ENCODE data around the gene KRTAP12-4.

KRTAP12-4 gene

GRCh38 chr21:44644878-44645277, 9.6 kb downstream of the KRTAP12-4 start (continued):
- TF ChIP-seq PPARA (CRISPR knock-in tag; IDR thresholded peaks at IDR 0.05; ENCODE audit: borderline replicate concordance) (no peak), TOX (CRISPR knock-in tag; IDR thresholded peaks at IDR 0.05; ENCODE audit: borderline replicate concordance) (no peak), RARB (CRISPR knock-in tag; IDR thresholded peaks at IDR 0.05) (no peak), POU6F1 (CRISPR knock-in tag; IDR thresholded peaks at IDR 0.05; ENCODE audit: borderline replicate concordance, low read depth) (no peak), ZFP30 (CRISPR knock-in tag; IDR thresholded peaks at IDR 0.05) (no peak)
- TF ChIP-seq, protein P1, sequence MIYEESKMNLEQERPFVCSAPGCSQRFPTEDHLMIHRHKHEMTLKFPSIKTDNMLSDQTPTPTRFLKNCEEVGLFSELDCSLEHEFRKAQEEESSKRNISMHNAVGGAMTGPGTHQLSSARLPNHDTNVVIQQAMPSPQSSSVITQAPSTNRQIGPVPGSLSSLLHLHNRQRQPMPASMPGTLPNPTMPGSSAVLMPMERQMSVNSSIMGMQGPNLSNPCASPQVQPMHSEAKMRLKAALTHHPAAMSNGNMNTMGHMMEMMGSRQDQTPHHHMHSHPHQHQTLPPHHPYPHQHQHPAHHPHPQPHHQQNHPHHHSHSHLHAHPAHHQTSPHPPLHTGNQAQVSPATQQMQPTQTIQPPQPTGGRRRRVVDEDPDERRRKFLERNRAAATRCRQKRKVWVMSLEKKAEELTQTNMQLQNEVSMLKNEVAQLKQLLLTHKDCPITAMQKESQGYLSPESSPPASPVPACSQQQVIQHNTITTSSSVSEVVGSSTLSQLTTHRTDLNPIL (CRISPR knock-in tag; IDR thresholded peaks at IDR 0.05; ENCODE audit: low read depth): no peak
- TF ChIP-seq, protein P2, sequence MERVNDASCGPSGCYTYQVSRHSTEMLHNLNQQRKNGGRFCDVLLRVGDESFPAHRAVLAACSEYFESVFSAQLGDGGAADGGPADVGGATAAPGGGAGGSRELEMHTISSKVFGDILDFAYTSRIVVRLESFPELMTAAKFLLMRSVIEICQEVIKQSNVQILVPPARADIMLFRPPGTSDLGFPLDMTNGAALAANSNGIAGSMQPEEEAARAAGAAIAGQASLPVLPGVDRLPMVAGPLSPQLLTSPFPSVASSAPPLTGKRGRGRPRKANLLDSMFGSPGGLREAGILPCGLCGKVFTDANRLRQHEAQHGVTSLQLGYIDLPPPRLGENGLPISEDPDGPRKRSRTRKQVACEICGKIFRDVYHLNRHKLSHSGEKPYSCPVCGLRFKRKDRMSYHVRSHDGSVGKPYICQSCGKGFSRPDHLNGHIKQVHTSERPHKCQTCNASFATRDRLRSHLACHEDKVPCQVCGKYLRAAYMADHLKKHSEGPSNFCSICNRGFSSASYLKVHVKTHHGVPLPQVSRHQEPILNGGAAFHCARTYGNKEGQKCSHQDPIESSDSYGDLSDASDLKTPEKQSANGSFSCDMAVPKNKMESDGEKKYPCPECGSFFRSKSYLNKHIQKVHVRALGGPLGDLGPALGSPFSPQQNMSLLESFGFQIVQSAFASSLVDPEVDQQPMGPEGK (CRISPR knock-in tag; IDR thresholded peaks at IDR 0.05; ENCODE audit: borderline replicate concordance): no peak

DNA sequence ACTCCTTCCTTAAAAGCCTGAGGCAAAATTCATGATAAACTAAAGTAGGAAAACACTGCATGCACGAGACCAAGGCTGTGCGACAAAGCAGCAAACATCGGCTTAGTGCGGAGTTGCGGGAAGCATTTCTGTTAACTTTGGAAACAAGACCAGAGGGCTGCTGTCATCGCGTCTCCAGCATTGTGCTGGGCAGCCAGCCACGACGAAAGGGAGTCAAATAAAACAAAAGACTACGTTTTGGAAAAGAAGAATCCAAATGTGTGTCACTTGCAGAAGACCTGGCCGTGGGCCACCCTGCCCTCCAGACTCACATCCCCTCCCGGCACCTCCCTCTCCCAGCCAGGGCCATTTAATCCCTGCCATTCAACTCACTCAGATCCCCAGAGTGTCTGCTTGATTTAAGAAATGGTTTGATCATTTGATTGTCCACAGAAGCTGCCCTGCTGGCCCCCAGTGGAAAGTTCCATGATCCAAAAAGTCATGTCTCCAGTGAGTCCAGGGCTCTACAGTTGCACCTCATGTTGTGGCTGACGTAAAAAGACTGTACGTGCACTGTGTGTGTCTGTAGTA, 10.6 kb downstream of the KRTAP12-4 start:
- ATAC-seq: no peak
- TF ChIP-seq ZFP3 (CRISPR knock-in tag; IDR thresholded peaks at IDR 0.05) (no peak), TSHZ2 (CRISPR knock-in tag; IDR thresholded peaks at IDR 0.05) (no peak), ZFP30 (CRISPR knock-in tag; IDR thresholded peaks at IDR 0.05) (no peak), ISL1 (CRISPR knock-in tag; IDR thresholded peaks at IDR 0.05) (no peak), SNAI2 (CRISPR knock-in tag; IDR thresholded peaks at IDR 0.05) (no peak), CSRNP3 (CRISPR knock-in tag; IDR thresholded peaks at IDR 0.05) (no peak), POU6F1 (CRISPR knock-in tag; IDR thresholded peaks at IDR 0.05; ENCODE audit: borderline replicate concordance, low read depth) (no peak), ZC3H10 (CRISPR knock-in tag; IDR thresholded peaks at IDR 0.05) (no peak), ARNTL (CRISPR knock-in tag; IDR thresholded peaks at IDR 0.05; ENCODE audit: borderline replicate concordance, low read depth) (no peak), ZNF70 (CRISPR knock-in tag; IDR thresholded peaks at IDR 0.05) (no peak), GLIS3 (CRISPR knock-in tag; IDR thresholded peaks at IDR 0.05) (no peak), ZNF8 (CRISPR knock-in tag; IDR thresholded peaks at IDR 0.05) (no peak), TCF4 (CRISPR knock-in tag; IDR thresholded peaks at IDR 0.05; ENCODE audit: borderline replicate concordance) (no peak), CSDC2 (CRISPR knock-in tag; IDR thresholded peaks at IDR 0.05) (no peak), BACH2 (CRISPR knock-in tag; IDR thresholded peaks at IDR 0.05; ENCODE audit: borderline replicate concordance) (no peak), TOX (CRISPR knock-in tag; IDR thresholded peaks at IDR 0.05; ENCODE audit: borderline replicate concordance) (no peak), ESRRG (CRISPR knock-in tag; IDR thresholded peaks at IDR 0.05) (no peak)
- TF ChIP-seq, protein P2 (CRISPR knock-in tag; IDR thresholded peaks at IDR 0.05; ENCODE audit: borderline replicate concordance): no peak
